Activated B cell treated with CpG ODN at 0.5 μM for 24 hours (primary cell): ENCODE results near the gene CRCP. TPM values are rescaled to one million over a fixed set of nuclear protein-coding genes. Genes with fewer than 3 reads are reported as not detected.

Experiments used
- ATAC-seq: fragments of 200-7000 bp; cut with Tn5 transposase; one replicate; pipeline ENCODE4 v1.10.0; 2021; ENCODE audit warnings: low read depth, mild to moderate bottlenecking, moderate library complexity
- CTCF ChIA-PET: fragments of 350-600 bp; sonication (Branson Sonifier 250); formaldehyde crosslinking; loops from one replicate; lab custom pipeline; 2021; ENCODE audit warnings: antibody characterized with exemption; lab: Charles Lee
- POLR2A ChIA-PET: fragments of 350-600 bp; sonication (Branson Sonifier 250); formaldehyde crosslinking; loops from one replicate; lab custom pipeline; 2021; ENCODE audit warnings: antibody characterized with exemption; lab: Charles Lee
- DNase-seq: peaks from one replicate; pipeline ENCODE4 v3.0.0; 2022
- H3K27ac Mint-ChIP-seq: one replicate; pipeline ENCODE4 v1.8.0; 2020; ENCODE audit warnings: mixed read lengths
- H3K27me3 Mint-ChIP-seq: one replicate; pipeline ENCODE4 v1.8.0; 2021; ENCODE audit warnings: mixed read lengths
- H3K36me3 Mint-ChIP-seq: one replicate; pipeline ENCODE4 v1.8.0; 2021; ENCODE audit warnings: low read depth, mixed read lengths
- H3K4me1 Mint-ChIP-seq: one replicate; pipeline ENCODE4 v1.8.0; 2021; ENCODE audit warnings: mixed read lengths
- H3K4me3 Mint-ChIP-seq: one replicate; pipeline ENCODE4 v1.8.0; 2020; ENCODE audit warnings: mild to moderate bottlenecking, mixed read lengths
- H3K9me3 Mint-ChIP-seq: one replicate; pipeline ENCODE4 v1.8.0; 2020; ENCODE audit warnings: mixed read lengths
- intact Hi-C: fragments of 100-400 bp; cut with micrococcal nuclease; formaldehyde crosslinking; loops from one replicate; pipeline ENCODE4 v1.15.1; 2024
- total RNA-seq: library from RNA; stranded (reverse); gene quantifications from 2 replicates; pipeline ENCODE4 v1.2.3, GENCODE V29; 2022
- TF ChIP-seq, protein P1 (sequence below): fragments of 200-600 bp; IDR thresholded peaks from one replicate; pipeline ENCODE4 v1.8.0; 2022; ENCODE audit warnings: antibody characterized with exemption, mild to moderate bottlenecking

Gene CRCP
- total RNA-seq, 1 donor from 2014 or later = 40.8 TPM

- ChIA-PET CTCF (no interaction called here), POLR2A (no interaction called here)
- H3K27me3 Mint-ChIP-seq = no peaks in the 10 kb centered on the region
- no peak for DNase-seq
- H3K27ac Mint-ChIP-seq = no peak overlapping the region
- intact Hi-C loops = no loop called here
- H3K9me3 Mint-ChIP-seq = peaks cover 2% of the 10 kb centered on the region
- peaks cover 4% of the 10 kb centered on the region for H3K4me1 Mint-ChIP-seq
- TF ChIP-seq, protein P1, sequence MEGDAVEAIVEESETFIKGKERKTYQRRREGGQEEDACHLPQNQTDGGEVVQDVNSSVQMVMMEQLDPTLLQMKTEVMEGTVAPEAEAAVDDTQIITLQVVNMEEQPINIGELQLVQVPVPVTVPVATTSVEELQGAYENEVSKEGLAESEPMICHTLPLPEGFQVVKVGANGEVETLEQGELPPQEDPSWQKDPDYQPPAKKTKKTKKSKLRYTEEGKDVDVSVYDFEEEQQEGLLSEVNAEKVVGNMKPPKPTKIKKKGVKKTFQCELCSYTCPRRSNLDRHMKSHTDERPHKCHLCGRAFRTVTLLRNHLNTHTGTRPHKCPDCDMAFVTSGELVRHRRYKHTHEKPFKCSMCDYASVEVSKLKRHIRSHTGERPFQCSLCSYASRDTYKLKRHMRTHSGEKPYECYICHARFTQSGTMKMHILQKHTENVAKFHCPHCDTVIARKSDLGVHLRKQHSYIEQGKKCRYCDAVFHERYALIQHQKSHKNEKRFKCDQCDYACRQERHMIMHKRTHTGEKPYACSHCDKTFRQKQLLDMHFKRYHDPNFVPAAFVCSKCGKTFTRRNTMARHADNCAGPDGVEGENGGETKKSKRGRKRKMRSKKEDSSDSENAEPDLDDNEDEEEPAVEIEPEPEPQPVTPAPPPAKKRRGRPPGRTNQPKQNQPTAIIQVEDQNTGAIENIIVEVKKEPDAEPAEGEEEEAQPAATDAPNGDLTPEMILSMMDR = no peak
- peaks cover 2% of the 10 kb centered on the region for H3K36me3 Mint-ChIP-seq
- H3K4me3 Mint-ChIP-seq = no peak overlapping the region
- ATAC-seq = no peak
Observed at GRCh38 chr7:66176914-66177313, 62.3 kb downstream of the CRCP start.

DNA sequence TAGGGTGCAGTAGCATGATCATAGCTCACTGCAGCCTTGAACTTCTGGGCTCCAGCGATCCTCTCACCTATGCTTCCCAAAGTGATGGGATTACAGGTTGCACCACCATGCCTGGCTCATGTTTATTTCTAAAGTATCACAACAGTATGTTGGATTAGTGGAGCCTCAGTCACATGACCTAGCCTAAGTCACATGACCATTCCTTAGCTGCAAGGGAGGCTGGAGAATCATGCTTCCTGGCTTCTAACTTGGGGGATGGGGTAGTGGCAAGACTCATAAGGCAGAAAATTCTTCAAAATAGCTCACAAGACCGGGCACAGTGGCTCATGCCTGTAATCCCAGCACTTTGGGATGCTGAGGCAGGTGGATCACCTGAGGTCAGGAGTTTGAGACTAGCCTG, 63.6 kb downstream of the CRCP start:
- POLR2A ChIA-PET = no interaction called here
- Mint-ChIP-seq H3K27ac (no peak overlapping the region), H3K4me1 (peaks cover under 1% of the 10 kb centered on the region), H3K27me3 (no peaks in the 10 kb centered on the region), H3K36me3 (peaks cover 2% of the 10 kb centered on the region), H3K9me3 (peaks cover 2% of the 10 kb centered on the region), H3K4me3 (no peak overlapping the region)
- DNase-seq (no peak), ATAC-seq (no peak)
- TF ChIP-seq, protein P1 = no peak
- intact Hi-C loops = no loop called here
- CTCF ChIA-PET = no interaction called here

DNA sequence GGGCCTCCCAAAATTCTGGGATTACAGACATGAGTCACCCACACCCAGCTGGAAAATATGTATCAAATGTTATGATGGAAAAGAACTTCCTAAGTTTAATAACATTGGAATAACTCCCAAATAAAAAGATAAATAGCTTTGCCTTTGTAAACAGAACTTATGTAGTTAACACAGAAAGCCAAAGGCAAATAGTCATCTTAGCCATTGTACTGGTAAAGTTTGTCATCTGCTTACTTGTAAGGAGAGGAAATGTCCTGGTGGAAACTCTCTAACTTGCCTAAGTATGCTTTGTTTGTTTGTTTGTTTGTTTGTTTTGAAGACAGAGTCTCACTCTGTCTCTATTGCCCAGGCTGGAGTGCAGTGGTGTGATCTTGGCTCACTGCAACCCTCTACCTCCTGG, 66.7 kb downstream of the CRCP start:
- H3K4me3 Mint-ChIP-seq = no peak overlapping the region
- no peak for ATAC-seq
- POLR2A ChIA-PET = no interaction called here
- no peak overlapping the region for H3K27ac Mint-ChIP-seq
- TF ChIP-seq, protein P1 = no peak
- intact Hi-C loops = no loop called here
- H3K4me1 Mint-ChIP-seq = no peaks in the 10 kb centered on the region
- DNase-seq = no peak
- H3K27me3 Mint-ChIP-seq = no peaks in the 10 kb centered on the region
- CTCF ChIA-PET = no interaction called here
- peaks cover 6% of the 10 kb centered on the region for H3K9me3 Mint-ChIP-seq
- H3K36me3 Mint-ChIP-seq = peaks cover 2% of the 10 kb centered on the region

DNA sequence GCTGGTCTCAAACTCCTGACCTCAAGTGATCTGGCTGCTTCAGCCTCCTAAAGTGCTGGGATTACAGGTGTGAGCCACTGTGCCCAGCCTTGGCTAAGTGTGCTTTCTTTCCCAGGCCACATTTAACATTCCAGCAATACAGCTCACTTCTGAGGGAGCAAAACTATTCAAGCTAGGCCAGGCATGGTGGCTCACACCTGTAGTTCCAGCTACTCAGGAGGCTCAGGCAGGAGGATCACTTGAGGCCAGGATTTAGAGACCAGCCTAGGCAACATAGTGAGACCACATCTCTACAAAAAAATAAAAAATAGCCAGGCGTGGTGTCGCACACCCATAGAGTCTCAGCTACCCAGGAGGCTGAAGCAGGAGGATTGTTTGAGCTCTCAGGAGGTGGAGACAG, 67.2 kb downstream of the CRCP start:
- intact Hi-C loops = no loop called here
- peaks cover 6% of the 10 kb centered on the region for H3K9me3 Mint-ChIP-seq
- H3K27ac Mint-ChIP-seq = no peak overlapping the region
- H3K36me3 Mint-ChIP-seq = peaks cover 2% of the 10 kb centered on the region
- H3K4me1 Mint-ChIP-seq = no peaks in the 10 kb centered on the region
- DNase-seq (no peak), ATAC-seq (no peak)
- POLR2A ChIA-PET = no interaction called here
- CTCF ChIA-PET = no interaction called here
- no peak overlapping the region for H3K4me3 Mint-ChIP-seq
- H3K27me3 Mint-ChIP-seq = no peaks in the 10 kb centered on the region
- TF ChIP-seq, protein P1 = no peak

DNA sequence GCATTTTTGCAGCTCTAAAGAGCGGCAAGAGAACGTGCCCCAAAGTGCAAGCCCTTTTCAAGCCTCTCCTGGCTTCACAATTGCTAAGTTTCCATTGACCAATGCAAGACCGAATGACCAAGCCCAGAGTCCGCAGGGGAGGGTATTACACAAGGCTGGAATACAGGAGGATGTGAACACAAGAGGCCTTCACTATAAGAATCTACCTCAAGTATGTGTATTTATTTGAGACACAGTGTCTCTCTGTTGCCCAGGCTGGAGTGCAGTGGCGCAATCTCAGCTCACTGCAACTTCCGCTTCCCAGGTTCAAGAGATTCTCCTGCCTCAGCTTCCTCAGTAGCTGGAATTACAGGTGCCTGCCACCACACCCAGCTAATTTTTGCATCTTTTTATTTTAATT, 68.3 kb downstream of the CRCP start:
- CTCF ChIA-PET = no interaction called here
- no peak for DNase-seq
- Mint-ChIP-seq H3K27ac (no peak overlapping the region), H3K36me3 (peaks cover 2% of the 10 kb centered on the region), H3K27me3 (no peaks in the 10 kb centered on the region), H3K4me1 (no peaks in the 10 kb centered on the region), H3K9me3 (peaks cover 6% of the 10 kb centered on the region), H3K4me3 (no peak overlapping the region)
- POLR2A ChIA-PET = no interaction called here
- ATAC-seq = no peak
- intact Hi-C loops = no loop called here
- TF ChIP-seq, protein P1 = no peak
